PFSK-1 (cell line): ENCODE data around the gene RNF19B.

ENCODE experiments used
- POLR2AphosphoS5 ChIP-seq: IDR thresholded peaks from 2 replicates; pipeline ENCODE4 v1.6.1; 2012; ENCODE audit warnings: low read depth, mild to moderate bottlenecking, control low read depth, low read length, moderate library complexity
- REST ChIP-seq, 2 experiments: IDR thresholded peaks; 2 replicates each; pipeline versions ENCODE4 v1.6.1 to v1.8.0; 2011 to 2012; ENCODE audit warnings: low read depth in 2 of 2, low read length in 2 of 2, control low read depth in 1 of 2, inconsistent platforms in 1 of 2, mild to moderate bottlenecking in 1 of 2, moderate library complexity in 1 of 2; ENCODE audit not compliant: insufficient read depth in 1 of 2
- SIN3A ChIP-seq: IDR thresholded peaks from 2 replicates; pipeline ENCODE4 v1.6.1; 2012; ENCODE audit warnings: mild to moderate bottlenecking, low read length, moderate library complexity, borderline replicate concordance; ENCODE audit not compliant: insufficient read depth
- TAF1 ChIP-seq: IDR thresholded peaks from 2 replicates; pipeline ENCODE4 v1.6.1; 2012; ENCODE audit warnings: low read length, control low read depth, borderline replicate concordance; ENCODE audit not compliant: insufficient read depth

- TF ChIP-seq POLR2AphosphoS5 (no peak), SIN3A (no peak), REST (IDR thresholded peaks at IDR 0.05; ENCODE audit: insufficient read depth in 1 of 2, low read depth in 2 of 2, low read length in 2 of 2) (no peak), TAF1 (no peak)
Observed at GRCh38 chr1:32948390-32948722, 16.3 kb downstream of the RNF19B start.
